ENCODE results near the gene ZPR1.

ZPR1 gene

GRCh38 chr11:116825434-116825833 is 37.6 kb upstream of the ZPR1 start:
- no peak for TF ChIP-seq TAF1 (IDR thresholded peaks at IDR 0.05; ENCODE audit: low read depth)
- no peak for TF ChIP-seq FOXM1 (IDR thresholded peaks at IDR 0.05; ENCODE audit: borderline replicate concordance, low read depth)
- TF ChIP-seq USF1 (IDR thresholded peaks at IDR 0.05): no peak
- TF ChIP-seq YY1 (IDR thresholded peaks at IDR 0.05; ENCODE audit: low read depth): no peak
- TF ChIP-seq EGR1 (IDR thresholded peaks at IDR 0.05): no peak
- TF ChIP-seq EP300 (IDR thresholded peaks at IDR 0.05; ENCODE audit: borderline replicate concordance): no peak
- TF ChIP-seq NFIC (IDR thresholded peaks at IDR 0.05): no peak
- TF ChIP-seq MAX (IDR thresholded peaks at IDR 0.05): no peak
- no peak for TF ChIP-seq CEBPB (IDR thresholded peaks at IDR 0.05)
- TF ChIP-seq RAD21 (IDR thresholded peaks at IDR 0.05; ENCODE audit: low read depth): no peak
- TF ChIP-seq TCF12 (IDR thresholded peaks at IDR 0.05; ENCODE audit: low read depth): no peak
- TF ChIP-seq TEAD4 (IDR thresholded peaks at IDR 0.05): no peak
- no peak for TF ChIP-seq REST (IDR thresholded peaks at IDR 0.05; ENCODE audit: low read depth)
- no peak for TF ChIP-seq ZBTB7A (IDR thresholded peaks at IDR 0.05; ENCODE audit: low read depth)
- TF ChIP-seq CREB1 (IDR thresholded peaks at IDR 0.05; ENCODE audit: low read depth): no peak

- TF ChIP-seq CREB1 (IDR thresholded peaks at IDR 0.05; ENCODE audit: low read depth): no peak
- TF ChIP-seq RAD21 (IDR thresholded peaks at IDR 0.05; ENCODE audit: low read depth): no peak
- TF ChIP-seq NFIC (IDR thresholded peaks at IDR 0.05): no peak
- no peak for TF ChIP-seq EP300 (IDR thresholded peaks at IDR 0.05; ENCODE audit: borderline replicate concordance)
- no peak for TF ChIP-seq TAF1 (IDR thresholded peaks at IDR 0.05; ENCODE audit: low read depth)
- no peak for TF ChIP-seq TEAD4 (IDR thresholded peaks at IDR 0.05)
- no peak for TF ChIP-seq YY1 (IDR thresholded peaks at IDR 0.05; ENCODE audit: low read depth)
- no peak for TF ChIP-seq ZBTB7A (IDR thresholded peaks at IDR 0.05; ENCODE audit: low read depth)
- TF ChIP-seq USF1 (IDR thresholded peaks at IDR 0.05): no peak
- no peak for TF ChIP-seq EGR1 (IDR thresholded peaks at IDR 0.05)
- TF ChIP-seq FOXM1 (IDR thresholded peaks at IDR 0.05; ENCODE audit: borderline replicate concordance, low read depth): no peak
- no peak for TF ChIP-seq MAX (IDR thresholded peaks at IDR 0.05)
These were observed 35.4 kb upstream of the ZPR1 start, which contains the start of gene APOA4 for GRCh38 chr11:116823031-116823843. Gene APOA4 (minus strand): TSS chr11:116823304. CDS start chr11:116823191, 113 bp downstream.

GRCh38 chr11:116822575-116822974 is 34.8 kb upstream of the ZPR1 start:
- no peak for TF ChIP-seq ZBTB7A (IDR thresholded peaks at IDR 0.05; ENCODE audit: low read depth)
- TF ChIP-seq RAD21 (IDR thresholded peaks at IDR 0.05; ENCODE audit: low read depth): no peak
- no peak for TF ChIP-seq TCF12 (IDR thresholded peaks at IDR 0.05; ENCODE audit: low read depth)
- no peak for TF ChIP-seq EP300 (IDR thresholded peaks at IDR 0.05; ENCODE audit: borderline replicate concordance)
- TF ChIP-seq TAF1 (IDR thresholded peaks at IDR 0.05; ENCODE audit: low read depth): no peak
- no peak for TF ChIP-seq YY1 (IDR thresholded peaks at IDR 0.05; ENCODE audit: low read depth)
- TF ChIP-seq CEBPB (IDR thresholded peaks at IDR 0.05): no peak
- no peak for TF ChIP-seq NFIC (IDR thresholded peaks at IDR 0.05)
- TF ChIP-seq CREB1 (IDR thresholded peaks at IDR 0.05; ENCODE audit: low read depth): no peak
- TF ChIP-seq REST (IDR thresholded peaks at IDR 0.05; ENCODE audit: low read depth): no peak
- no peak for TF ChIP-seq USF1 (IDR thresholded peaks at IDR 0.05)
- TF ChIP-seq TEAD4 (IDR thresholded peaks at IDR 0.05): no peak
- no peak for TF ChIP-seq FOXM1 (IDR thresholded peaks at IDR 0.05; ENCODE audit: borderline replicate concordance, low read depth)
- no peak for TF ChIP-seq EGR1 (IDR thresholded peaks at IDR 0.05)
- TF ChIP-seq MAX (IDR thresholded peaks at IDR 0.05): no peak

GRCh38 chr11:116821050-116821918 is 33.5 kb upstream of the ZPR1 start:
- no peak for TF ChIP-seq TEAD4 (IDR thresholded peaks at IDR 0.05)
- no peak for TF ChIP-seq CEBPB (IDR thresholded peaks at IDR 0.05)
- TF ChIP-seq CREB1 (IDR thresholded peaks at IDR 0.05; ENCODE audit: low read depth): no peak
- no peak for TF ChIP-seq YY1 (IDR thresholded peaks at IDR 0.05; ENCODE audit: low read depth)
- TF ChIP-seq MAX (IDR thresholded peaks at IDR 0.05): no peak
- no peak for TF ChIP-seq FOXM1 (IDR thresholded peaks at IDR 0.05; ENCODE audit: borderline replicate concordance, low read depth)
- TF ChIP-seq USF1 (IDR thresholded peaks at IDR 0.05): no peak
- TF ChIP-seq ZBTB7A (IDR thresholded peaks at IDR 0.05; ENCODE audit: low read depth): no peak
- TF ChIP-seq NFIC (IDR thresholded peaks at IDR 0.05): no peak
- TF ChIP-seq TCF12 (IDR thresholded peaks at IDR 0.05; ENCODE audit: low read depth): no peak
- TF ChIP-seq EP300 (IDR thresholded peaks at IDR 0.05; ENCODE audit: borderline replicate concordance): no peak
- no peak for TF ChIP-seq RAD21 (IDR thresholded peaks at IDR 0.05; ENCODE audit: low read depth)
- TF ChIP-seq REST (IDR thresholded peaks at IDR 0.05; ENCODE audit: low read depth): no peak
- TF ChIP-seq TAF1 (IDR thresholded peaks at IDR 0.05; ENCODE audit: low read depth): no peak
- no peak for TF ChIP-seq EGR1 (IDR thresholded peaks at IDR 0.05)

Measured in Ishikawa (cell line).